NCI-H2196 treated with DMSO at 0.1 percent for 48 hours (cell line): Measurements from ENCODE around the gene ZBED4.

Experiments
- DNase-seq: peaks from one replicate; lab custom pipeline; 2025; ENCODE audit not compliant: unreplicated experiment; lab: John Stamatoyannopoulos, UW

The ZBED4 gene

GRCh38 chr22:49918911-49919881 is 65.6 kb downstream of the ZBED4 start:
- no peak for DNase-seq

- no peak for DNase-seq
Measured at GRCh38 chr22:49920859-49921258, 67.2 kb downstream of the ZBED4 start.

DNA sequence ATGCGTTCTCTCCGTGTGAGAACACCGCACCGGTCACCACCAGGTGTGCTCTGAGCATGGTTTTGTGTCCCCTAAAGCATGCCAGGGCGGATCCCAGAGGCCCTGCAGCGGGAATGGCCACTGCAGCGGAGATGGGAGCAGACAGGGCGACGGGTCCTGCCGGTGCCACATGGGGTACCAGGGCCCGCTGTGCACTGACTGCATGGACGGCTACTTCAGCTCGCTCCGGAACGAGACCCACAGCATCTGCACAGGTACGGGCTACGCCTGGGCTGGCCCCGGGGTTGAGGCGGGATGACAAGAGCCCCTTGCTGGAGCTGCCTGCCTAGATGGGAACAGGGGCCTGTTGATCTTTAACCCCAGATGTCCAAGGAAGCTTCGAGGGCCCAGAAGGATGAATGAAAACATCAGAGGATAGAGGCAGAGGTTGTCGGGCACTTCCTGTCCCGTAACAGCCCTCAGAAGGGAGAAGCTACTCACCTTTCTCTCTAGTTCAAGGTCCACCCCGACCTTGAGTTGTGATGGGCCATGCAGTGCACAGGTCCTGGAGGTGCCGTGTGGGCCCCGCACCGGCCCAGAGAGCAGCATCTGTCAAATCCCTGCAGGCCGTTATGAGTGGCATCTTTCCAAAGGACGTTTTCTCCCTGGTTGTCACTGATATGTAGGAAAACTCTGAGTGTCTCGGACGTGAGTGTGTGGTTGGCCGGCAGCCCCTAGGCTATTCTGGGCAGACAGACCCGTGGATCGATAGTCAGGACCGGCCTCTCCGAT is 68.0 kb downstream of the ZBED4 start:
- DNase-seq: no peak

GRCh38 chr22:49922484-49922883 is 68.8 kb downstream of the ZBED4 start:
- no peak for DNase-seq

DNA sequence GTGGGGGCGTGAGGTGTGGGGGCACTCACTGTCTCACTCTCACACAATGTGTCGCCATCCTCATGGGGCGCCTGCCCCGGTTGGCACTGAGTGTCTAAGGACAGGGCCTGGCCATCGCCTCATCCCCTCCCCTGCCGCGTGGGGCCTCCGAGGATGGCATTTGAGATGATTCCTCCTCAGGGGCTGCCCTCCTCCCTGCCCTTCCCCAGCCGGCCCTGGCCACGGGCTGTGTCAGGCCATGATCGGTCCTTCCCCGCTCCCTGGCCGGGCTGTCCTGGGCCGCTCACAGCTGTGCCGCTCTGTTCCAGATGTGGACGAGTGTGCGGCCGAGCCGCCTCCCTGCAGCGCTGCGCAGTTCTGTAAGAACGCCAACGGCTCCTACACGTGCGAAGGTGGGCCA is 69.3 kb downstream of the ZBED4 start:
- DNase-seq: no peak

- DNase-seq: no peak
Measured at GRCh38 chr22:49923445-49923844, 69.8 kb downstream of the ZBED4 start.

DNA sequence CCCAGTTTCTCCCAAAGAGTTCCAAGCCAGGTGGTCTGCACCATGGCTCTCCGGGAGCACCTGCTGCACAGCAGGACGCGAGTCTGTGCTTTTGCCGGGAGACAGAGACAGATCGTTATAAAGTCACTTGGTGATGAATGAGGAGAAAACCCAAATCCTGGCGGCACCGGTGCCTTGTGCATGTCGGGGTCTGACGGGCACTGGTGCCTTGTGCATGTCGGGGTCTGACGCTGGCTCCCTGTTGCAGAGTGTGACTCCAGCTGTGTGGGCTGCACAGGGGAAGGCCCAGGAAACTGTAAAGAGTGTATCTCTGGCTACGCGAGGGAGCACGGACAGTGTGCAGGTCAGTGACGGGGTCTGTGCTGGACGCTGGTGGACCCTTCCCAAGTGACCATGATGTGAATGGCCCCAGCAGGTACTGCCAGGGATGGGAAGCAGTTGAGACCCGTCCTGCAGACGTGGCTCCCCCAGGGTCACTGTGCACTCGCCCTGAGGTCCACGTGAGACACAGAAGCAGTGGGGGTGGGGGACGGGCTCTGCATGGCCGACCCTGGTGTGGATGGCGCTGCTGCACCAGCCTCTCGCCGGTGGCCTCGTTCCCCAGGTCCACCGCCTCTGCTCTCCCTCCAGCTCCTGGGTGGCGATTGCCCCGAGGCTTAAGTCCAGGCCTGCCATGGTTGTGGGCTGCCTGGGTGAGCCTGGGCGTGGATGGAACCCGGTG is 70.6 kb downstream of the ZBED4 start:
- DNase-seq: no peak

- DNase-seq: no peak
Measured at GRCh38 chr22:49925525-49926128, 72.0 kb downstream of the ZBED4 start.

DNA sequence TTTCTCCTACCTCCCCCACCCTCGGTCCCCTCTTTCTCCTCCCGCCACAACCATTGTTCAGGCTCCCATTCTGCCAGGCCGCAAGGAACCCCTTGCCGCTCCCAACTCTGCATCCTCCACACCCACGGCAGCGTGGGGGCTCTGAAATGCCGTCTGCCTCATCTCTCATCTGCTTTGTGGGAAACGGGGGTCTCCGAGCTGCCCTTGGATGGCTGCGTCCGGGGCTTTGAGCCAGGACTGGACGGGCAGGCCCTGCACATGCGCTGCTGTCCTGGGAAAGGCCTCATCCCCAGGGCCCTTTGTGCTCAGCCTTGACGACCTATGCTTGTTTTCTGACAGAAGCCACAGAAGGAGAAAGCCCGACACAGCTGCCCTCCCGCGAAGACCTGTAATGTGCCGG is 73.3 kb downstream of the ZBED4 start:
- DNase-seq: no peak

GRCh38 chr22:49927483-49928184 is 74.0 kb downstream of the ZBED4 start:
- no peak for DNase-seq

GRCh38 chr22:49928185-49928495 is 74.5 kb downstream of the ZBED4 start:
- DNase-seq: no peak

- DNase-seq: no peak
Measured at GRCh38 chr22:49928555-49929210, 75.0 kb downstream of the ZBED4 start.

GRCh38 chr22:49929211-49929979 is 75.8 kb downstream of the ZBED4 start:
- DNase-seq: no peak

- DNase-seq: no peak
Measured at GRCh38 chr22:49929994-49930575, 76.4 kb downstream of the ZBED4 start.

GRCh38 chr22:49930596-49931412 is 77.2 kb downstream of the ZBED4 start:
- peak; percentile 38 for DNase-seq

DNA sequence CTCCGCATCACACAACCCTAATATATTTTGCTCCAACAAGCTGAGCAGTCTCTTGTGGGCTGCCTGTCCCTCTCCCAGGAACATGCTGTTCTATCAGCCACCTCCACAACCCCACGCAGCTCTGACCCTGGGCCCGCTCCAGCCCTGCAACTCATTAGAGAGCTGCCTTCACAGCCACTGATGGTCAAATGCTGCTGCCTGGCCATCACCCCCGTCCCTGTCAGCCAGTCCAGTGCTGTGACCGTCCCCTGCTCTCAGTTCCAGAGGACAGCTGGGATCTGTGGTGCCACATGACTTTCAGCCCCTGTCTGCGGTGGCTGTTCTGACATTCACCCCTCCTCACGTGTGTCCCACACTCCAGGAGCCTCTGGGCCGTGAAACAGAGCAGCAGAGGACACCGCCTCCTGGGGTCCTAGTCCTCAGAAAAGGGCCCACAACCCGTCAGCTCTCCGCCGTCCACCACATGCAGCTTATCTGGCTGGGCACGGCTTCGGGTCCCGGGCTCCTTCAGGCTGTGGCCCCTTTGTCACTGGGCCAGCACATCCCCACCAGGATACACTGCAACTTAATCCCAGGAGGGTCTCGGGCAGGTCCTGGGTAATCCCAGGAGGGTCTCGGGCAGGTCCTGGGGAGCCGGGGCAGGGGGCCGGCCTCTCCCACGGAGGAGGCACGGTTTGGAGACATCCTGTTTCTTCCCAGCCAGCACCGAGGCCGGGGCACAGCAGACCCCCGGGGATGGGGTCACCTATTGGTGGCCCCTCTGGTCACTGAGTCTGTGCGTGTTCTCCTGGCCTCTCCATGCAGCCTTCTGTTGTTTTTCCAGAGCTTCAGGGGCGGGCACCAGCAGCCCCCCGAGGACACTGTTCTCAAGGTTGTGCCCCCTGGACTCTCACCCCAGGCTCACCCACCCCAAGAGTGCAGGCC is 79.9 kb downstream of the ZBED4 start:
- no peak for DNase-seq
